Endothelial cell of umbilical vein (primary cell): ENCODE measurements around the gene WWC1. TPM values are rescaled to one million over a fixed set of nuclear protein-coding genes. Genes with fewer than 3 reads are reported as not detected.

Experiments used
- BruUV-seq: library from RNA; stranded (reverse); fragments of 400-500 nt; replicated peaks from 2 replicates; lab custom pipeline; 2021; lab: Mats Ljungman, UMichigan
- CTCF ChIA-PET: fragments of 300-600, 350-600 bp; sonication (Branson Sonifier 250); formaldehyde crosslinking; loops from one replicate; lab custom pipeline; 2021; ENCODE audit warnings: antibody characterized with exemption, inconsistent platforms; lab: Charles Lee
- POLR2A ChIA-PET: fragments of 300-600, 350-600 bp; sonication (Branson Sonifier 250); formaldehyde crosslinking; loops from one replicate; lab custom pipeline; 2021; ENCODE audit warnings: antibody characterized with exemption, inconsistent platforms; lab: Charles Lee
- DNase-seq: peaks from one replicate; pipeline ENCODE4 v3.0.0-alpha.2; 2011; ENCODE audit warnings: low read depth, low spot score
- FAIRE-seq: peaks from 2 replicates; lab custom pipeline; 2011; peaks lifted over from hg19 to GRCh38; lab: Jason Lieb, UNC
- H2AFZ ChIP-seq: 2 replicates; pipeline ENCODE4 v1.6.0; 2012; ENCODE audit warnings: low read depth, low read length, control low read depth, inconsistent platforms
- H3K27ac ChIP-seq: 2 replicates; pipeline ENCODE4 v1.5.1; 2011; ENCODE audit warnings: low read depth, mild to moderate bottlenecking, control low read depth, low read length, moderate library complexity; ENCODE audit not compliant: insufficient read depth
- H3K27me3 ChIP-seq, 2 experiments: 2 replicates each; pipeline versions ENCODE4 v1.6.0 to v1.6.1; 2011; ENCODE audit warnings: low read length in 2 of 2, mixed read lengths in 1 of 2; ENCODE audit not compliant: control insufficient read depth in 2 of 2, insufficient read depth in 2 of 2
- H3K36me3 ChIP-seq, 2 experiments: 2 replicates in 1 of 2; 3 replicates in 1 of 2; pipeline ENCODE4 v1.5.1; 2011; ENCODE audit warnings: low read length in 2 of 2, mild to moderate bottlenecking in 1 of 2, moderate library complexity in 1 of 2; ENCODE audit not compliant: control insufficient read depth in 2 of 2, insufficient read depth in 2 of 2; ENCODE audit errors: extremely low read depth in 1 of 2
- H3K4me1 ChIP-seq: 3 replicates; pipeline ENCODE4 v1.5.1; 2011; ENCODE audit warnings: mild to moderate bottlenecking, low read length; ENCODE audit not compliant: control insufficient read depth, insufficient read depth; ENCODE audit errors: extremely low read depth
- H3K4me2 ChIP-seq: 2 replicates; pipeline ENCODE4 v1.6.1; 2011; ENCODE audit warnings: low read length, control low read depth, mixed read lengths; ENCODE audit not compliant: insufficient read depth
- H3K4me3 ChIP-seq, 3 experiments: fragments of 200-600 bp in 1 of 3; sonication (generic), shearing (Covaris generic) in 1 of 3; replicated peaks in 1 of 3; 2 replicates each; pipeline ENCODE4 v1.5.1; 2011 to 2016; ENCODE audit warnings: control low read depth in 3 of 3, low read length in 3 of 3, mild to moderate bottlenecking in 2 of 3, inconsistent platforms in 1 of 3, low read depth in 1 of 3, moderate library complexity in 1 of 3; ENCODE audit not compliant: insufficient read depth in 1 of 3
- H3K79me2 ChIP-seq: 2 replicates; pipeline ENCODE4 v1.6.0; 2012; ENCODE audit warnings: low read length, inconsistent platforms; ENCODE audit not compliant: control insufficient read depth, insufficient read depth
- H3K9ac ChIP-seq: replicated peaks from 2 replicates; pipeline ENCODE3; 2011; ENCODE audit warnings: low read length, control low read depth; ENCODE audit not compliant: insufficient read depth; ENCODE audit errors: extremely low read depth
- H3K9me1 ChIP-seq: replicated peaks from 3 replicates; pipeline ENCODE4 v1.6.0; 2011; ENCODE audit warnings: mild to moderate bottlenecking, low read length; ENCODE audit not compliant: control insufficient read depth, insufficient read depth; ENCODE audit errors: extremely low read depth
- H3K9me3 ChIP-seq: replicated peaks from 2 replicates; pipeline ENCODE4 v1.5.1; 2012; ENCODE audit warnings: low read length, inconsistent platforms; ENCODE audit not compliant: control insufficient read depth, insufficient read depth
- H4K20me1 ChIP-seq: replicated peaks from 2 replicates; pipeline ENCODE3; 2011; ENCODE audit warnings: mild to moderate bottlenecking, low read length; ENCODE audit not compliant: control insufficient read depth, insufficient read depth; ENCODE audit errors: extremely low read depth
- CTCF ChIP-seq, 2 donors: IDR thresholded peaks; 1 replicate in 1 of 2; 2 replicates in 1 of 2; pipeline ENCODE4 v1.5.1; 2011; ENCODE audit warnings: low read length in 2 of 2, mild to moderate bottlenecking in 2 of 2, moderate library complexity in 2 of 2, control low read depth in 1 of 2, inconsistent platforms in 1 of 2, low read depth in 1 of 2; ENCODE audit not compliant: insufficient read depth in 1 of 2; ENCODE audit errors: extremely low read depth in 1 of 2
- EZH2 ChIP-seq: IDR thresholded peaks from 2 replicates; pipeline ENCODE4 v1.6.1; 2012; ENCODE audit warnings: borderline replicate concordance, low read depth, mild to moderate bottlenecking, moderate library complexity, low read length, inconsistent platforms; ENCODE audit not compliant: severe bottlenecking
- FOS ChIP-seq: IDR thresholded peaks from 2 replicates; pipeline ENCODE4 v1.6.1; 2011; ENCODE audit warnings: mild to moderate bottlenecking, low read length, moderate library complexity, borderline replicate concordance; ENCODE audit not compliant: insufficient read depth
- GATA2 ChIP-seq: IDR thresholded peaks from 2 replicates; pipeline ENCODE4 v1.7.0; 2011; ENCODE audit warnings: low read depth, mild to moderate bottlenecking, moderate library complexity, mixed read lengths, low read length; ENCODE audit not compliant: insufficient read length, insufficient read depth
- JUN ChIP-seq: IDR thresholded peaks from 2 replicates; pipeline ENCODE4 v1.6.1; 2011; ENCODE audit warnings: borderline replicate concordance, low read depth; ENCODE audit not compliant: insufficient read length, insufficient read depth
- MAX ChIP-seq: IDR thresholded peaks from 2 replicates; pipeline ENCODE4 v1.6.1; 2011; ENCODE audit not compliant: insufficient read depth, insufficient read length
- MYC ChIP-seq: IDR thresholded peaks from one replicate; pipeline ENCODE4 v1.6.1; 2011; ENCODE audit warnings: mild to moderate bottlenecking, low read depth, low read length
- POLR2A ChIP-seq: IDR thresholded peaks from 2 replicates; pipeline ENCODE4 v1.6.1; 2012; ENCODE audit warnings: low read depth, mild to moderate bottlenecking, control low read depth, low read length
- POLR2AphosphoS5 ChIP-seq: IDR thresholded peaks from 2 replicates; pipeline ENCODE4 v1.6.1; 2012; ENCODE audit warnings: low read depth, mild to moderate bottlenecking, control low read depth, low read length, moderate library complexity; ENCODE audit not compliant: insufficient read depth
- dilution Hi-C: fragments of 300-500 bp; cut with MboI; formaldehyde crosslinking; loops from one replicate; pipeline ENCODE4 v1.15.0; 2019; ENCODE audit warnings: low sequenced_read_pairs; ENCODE audit not compliant: extremely low pct_ligation_motif_present
- intact Hi-C: fragments of 100-400 bp; cut with micrococcal nuclease; formaldehyde crosslinking; loops from one replicate; pipeline ENCODE4 v1.10.0; 2022
- polyA plus RNA-seq, 4 experiments: library from polyadenylated mRNA; depleted of rRNA in 3 of 4; stranded (reverse) in 3 of 4; unstranded in 1 of 4; fragments of >200 nt; gene quantifications; 2 replicates each; pipeline versions ENCODE4 v1.2.1 to v1.2.3, GENCODE V29; 2011 to 2012; ENCODE audit warnings: missing spikeins in 1 of 4
- total RNA-seq: library from RNA; stranded (reverse); gene quantifications from 2 replicates; pipeline ENCODE4 v1.2.3, GENCODE V29; 2021

The WWC1 gene
- total and polyA plus RNA-seq, 2 donors (not counting 3 experiments of a cell fraction or from before 2014, with no cell fraction given), result 0.03 to 0.91 TPM

- Histone ChIP-seq H2AFZ (no peak overlapping the region), H3K9ac (no peak overlapping the region), H3K4me3 (no peak overlapping the region), H3K27ac (no peak overlapping the region), H3K27me3 (no peaks in the 10 kb centered on the region), H3K36me3 (no peaks in the 10 kb centered on the region), H3K4me1 (no peaks in the 10 kb centered on the region), H3K9me3 (no peaks in the 10 kb centered on the region), H4K20me1 (no peaks in the 10 kb centered on the region), H3K9me1 (no peaks in the 10 kb centered on the region), H3K4me2 (no peak overlapping the region), H3K79me2 (no peaks in the 10 kb centered on the region)
- BruUV-seq, result no TSS peak
- intact Hi-C loops (no loop called here), dilution Hi-C loops (no loop called here)
- DNase-seq (no peak), FAIRE-seq (no peak)
- TF ChIP-seq GATA2, result no peak
- no peak for TF ChIP-seq MYC
- no peak for TF ChIP-seq EZH2
- no peak for TF ChIP-seq POLR2A
- no peak for TF ChIP-seq JUN
- TF ChIP-seq POLR2AphosphoS5, result no peak
- no peak for TF ChIP-seq FOS
- TF ChIP-seq MAX, result no peak
- TF ChIP-seq CTCF (IDR thresholded peaks at IDR 0.05; ENCODE audit: extremely low read depth in 1 of 2, insufficient read depth in 1 of 2, low read depth in 1 of 2, low read length in 2 of 2), result no peak
- ChIA-PET CTCF (interaction anchor here (0.9 to 1.3 kb wide), 2 partner anchors 9 to 135 kb away, joined by 3 read pairs; no protein-coding TSS in a partner anchor), POLR2A (no interaction called here)
Observed at GRCh38 chr5:168404365-168404764, 112.9 kb downstream of the WWC1 start.
